ENCODE measurements around the gene ALKAL2.

Gene ALKAL2

GRCh38 chr2:244547-244946, 43.3 kb downstream of the ALKAL2 start:
- DNase-seq (ENCODE audit: low spot score) = no peak

- DNase-seq (ENCODE audit: low spot score) = no peak
Observed at GRCh38 chr2:238869-239268, 49.0 kb downstream of the ALKAL2 start.

- no peak for DNase-seq (ENCODE audit: low spot score)
Observed at GRCh38 chr2:238431-238830, 49.5 kb downstream of the ALKAL2 start.

- DNase-seq (ENCODE audit: low spot score) = no peak
Observed at GRCh38 chr2:237878-238277, 50.0 kb downstream of the ALKAL2 start.

GRCh38 chr2:236993-237539, 50.8 kb downstream of the ALKAL2 start:
- DNase-seq (ENCODE audit: low spot score) = no peak

- DNase-seq (ENCODE audit: low spot score) = no peak
Observed at GRCh38 chr2:234421-234820, 53.5 kb downstream of the ALKAL2 start.

- no peak for DNase-seq (ENCODE audit: low spot score)
Observed at GRCh38 chr2:233030-233429, 54.9 kb downstream of the ALKAL2 start.

- DNase-seq (ENCODE audit: low spot score) = no peak
Observed at GRCh38 chr2:231521-232185, 56.2 kb downstream of the ALKAL2 start.
